Activated CD8-positive, alpha-beta memory T cell treated with anti-CD3 and anti-CD28 coated beads, Interleukin-2, amount 50 U/mL, for 24 hours (primary cell): ENCODE data around the gene FOXL3.

Experiments used
- DNase-seq: peaks from one replicate; pipeline ENCODE4 v3.0.0-alpha.2; 2020; ENCODE audit errors: extremely low read depth

FOXL3 gene

GRCh38 chr7:338295-339061 lies 48.5 kb downstream of the FOXL3 start:
- DNase-seq, result no peak

GRCh38 chr7:339062-339342 lies 49.0 kb downstream of the FOXL3 start:
- DNase-seq, result no peak

- no peak for DNase-seq
Observed at GRCh38 chr7:339696-340095, 49.7 kb downstream of the FOXL3 start.

- no peak for DNase-seq
Observed at GRCh38 chr7:340200-340937, 50.4 kb downstream of the FOXL3 start.
